ENCODE measurements around the gene CFC1B.
"Not testable (repeated sequence)": the region's sequence is repeated elsewhere in the genome, so short reads cannot be mapped to it uniquely, and the experiment has no call there.

DNA sequence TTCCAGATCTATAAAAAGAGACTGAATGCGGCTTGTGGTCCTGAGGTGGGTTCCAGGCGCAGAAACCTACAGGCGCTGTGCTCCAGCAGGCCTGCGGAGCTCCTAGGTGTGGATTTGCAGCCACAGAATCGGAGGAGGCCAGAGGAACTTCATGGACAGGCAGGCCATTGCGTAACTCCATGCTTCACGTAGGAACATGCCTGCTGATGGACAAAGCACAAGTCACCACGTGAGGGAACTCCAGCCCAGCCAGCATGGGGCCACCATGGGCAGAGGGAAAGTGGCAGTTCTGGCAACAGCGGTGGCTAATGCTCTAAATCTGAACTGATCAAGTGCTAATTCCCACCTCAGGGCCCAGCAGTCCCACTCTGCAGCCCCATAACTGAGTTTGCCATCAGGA lies 17.2 kb downstream of the CFC1B start:
- TF ChIP-seq, protein P1, sequence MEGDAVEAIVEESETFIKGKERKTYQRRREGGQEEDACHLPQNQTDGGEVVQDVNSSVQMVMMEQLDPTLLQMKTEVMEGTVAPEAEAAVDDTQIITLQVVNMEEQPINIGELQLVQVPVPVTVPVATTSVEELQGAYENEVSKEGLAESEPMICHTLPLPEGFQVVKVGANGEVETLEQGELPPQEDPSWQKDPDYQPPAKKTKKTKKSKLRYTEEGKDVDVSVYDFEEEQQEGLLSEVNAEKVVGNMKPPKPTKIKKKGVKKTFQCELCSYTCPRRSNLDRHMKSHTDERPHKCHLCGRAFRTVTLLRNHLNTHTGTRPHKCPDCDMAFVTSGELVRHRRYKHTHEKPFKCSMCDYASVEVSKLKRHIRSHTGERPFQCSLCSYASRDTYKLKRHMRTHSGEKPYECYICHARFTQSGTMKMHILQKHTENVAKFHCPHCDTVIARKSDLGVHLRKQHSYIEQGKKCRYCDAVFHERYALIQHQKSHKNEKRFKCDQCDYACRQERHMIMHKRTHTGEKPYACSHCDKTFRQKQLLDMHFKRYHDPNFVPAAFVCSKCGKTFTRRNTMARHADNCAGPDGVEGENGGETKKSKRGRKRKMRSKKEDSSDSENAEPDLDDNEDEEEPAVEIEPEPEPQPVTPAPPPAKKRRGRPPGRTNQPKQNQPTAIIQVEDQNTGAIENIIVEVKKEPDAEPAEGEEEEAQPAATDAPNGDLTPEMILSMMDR (conservative IDR thresholded peaks at IDR 0.05; ENCODE audit: low read depth in 2 of 2) = not testable (repeated sequence)
- not testable (repeated sequence) for TF ChIP-seq EZH2 (IDR thresholded peaks at IDR 0.05; ENCODE audit: low read depth, unreplicated experiment); POLR2AphosphoS5 (IDR thresholded peaks at IDR 0.05; ENCODE audit: low read depth); STAT1 (IDR thresholded peaks at IDR 0.05; ENCODE audit: unreplicated experiment); EZH2phosphoT487 (IDR thresholded peaks at IDR 0.05; ENCODE audit: unreplicated experiment)

All from GM23338 (cell line).